H1 (cell line): ENCODE data around the gene MAP2K5.

ENCODE experiments used
- ATF3 ChIP-seq: IDR thresholded peaks from 2 replicates; pipeline ENCODE4 v1.6.1; 2011; ENCODE audit warnings: low read depth, mild to moderate bottlenecking, low read length; ENCODE audit not compliant: insufficient read depth
- CBX8 ChIP-seq: fragments of 300-800, 300-1000 bp; sonication (generic); IDR thresholded peaks from 2 replicates; pipeline ENCODE4 v1.7.1; 2016; ENCODE audit warnings: low read depth, low read length, borderline replicate concordance
- CTCF ChIP-seq, 3 experiments: IDR thresholded peaks; 1 replicate in 2 of 3; 2 replicates in 1 of 3; pipeline versions ENCODE4 v1.5.1 to v1.6.1; 2011; ENCODE audit warnings: low read length in 3 of 3, mild to moderate bottlenecking in 3 of 3, inconsistent platforms in 2 of 3, low read depth in 1 of 3, moderate library complexity in 1 of 3; ENCODE audit not compliant: insufficient read depth in 1 of 3; ENCODE audit errors: control extremely low read depth in 1 of 3
- EZH2 ChIP-seq: fragments of 200-600 bp; sonication (generic); IDR thresholded peaks from 2 replicates; pipeline ENCODE4 v1.7.1; 2012; ENCODE audit warnings: low read depth, mild to moderate bottlenecking, moderate library complexity, low read length, inconsistent platforms; ENCODE audit not compliant: severe bottlenecking
- HDAC6 ChIP-seq: IDR thresholded peaks from one replicate; pipeline ENCODE4 v1.7.1; 2012; ENCODE audit warnings: low read depth, mild to moderate bottlenecking, inconsistent platforms, low read length, moderate library complexity
- MAX ChIP-seq: IDR thresholded peaks from 2 replicates; pipeline ENCODE4 v1.6.1; 2012; ENCODE audit warnings: inconsistent platforms
- POLR2A ChIP-seq, 2 experiments: IDR thresholded peaks; 1 replicate in 1 of 2; 2 replicates in 1 of 2; pipeline ENCODE4 v1.6.1; 2011; ENCODE audit warnings: low read depth in 2 of 2, low read length in 2 of 2, mild to moderate bottlenecking in 2 of 2; ENCODE audit errors: control extremely low read depth in 1 of 2
- POLR2AphosphoS5 ChIP-seq: IDR thresholded peaks from 2 replicates; pipeline ENCODE4 v1.6.1; 2011; ENCODE audit warnings: low read depth, low read length
- RAD21 ChIP-seq, 2 experiments: IDR thresholded peaks in 1 of 2; conservative IDR thresholded peaks in 1 of 2; 2 replicates each; pipeline ENCODE4 v1.6.1; 2011; ENCODE audit warnings: low read depth in 2 of 2, low read length in 2 of 2, improper control_type of control experiment in 1 of 2, inconsistent platforms in 1 of 2, mild to moderate bottlenecking in 1 of 2, moderate library complexity in 1 of 2
- SIN3A ChIP-seq, 2 experiments: IDR thresholded peaks in 1 of 2; conservative IDR thresholded peaks in 1 of 2; 2 replicates each; pipeline ENCODE4 v1.6.1; 2011 to 2012; ENCODE audit warnings: low read length in 2 of 2, improper control_type of control experiment in 1 of 2, low read depth in 1 of 2, mild to moderate bottlenecking in 1 of 2
- SP4 ChIP-seq: IDR thresholded peaks from 2 replicates; pipeline ENCODE4 v1.6.1; 2012; ENCODE audit warnings: low read length, inconsistent platforms

GRCh38 chr15:67549736-67550135 lies 7.2 kb downstream of the MAP2K5 start:
- TF ChIP-seq ATF3 (no peak), CTCF (IDR thresholded peaks at IDR 0.05; ENCODE audit: control extremely low read depth in 1 of 3, insufficient read depth in 1 of 3, low read depth in 1 of 3, low read length in 3 of 3) (no peak), EZH2 (no peak), RAD21 (IDR thresholded peaks at IDR 0.05 in 1 of 2, conservative IDR thresholded peaks at IDR 0.05 in 1 of 2; ENCODE audit: low read depth in 2 of 2, low read length in 2 of 2) (no peak), POLR2A (IDR thresholded peaks at IDR 0.05; ENCODE audit: control extremely low read depth in 1 of 2, low read depth in 2 of 2, low read length in 2 of 2) (no peak), SIN3A (conservative IDR thresholded peaks at IDR 0.05 in 1 of 2, IDR thresholded peaks at IDR 0.05 in 1 of 2; ENCODE audit: low read depth in 1 of 2, low read length in 2 of 2) (no peak), POLR2AphosphoS5 (no peak), HDAC6 (no peak), CBX8 (no peak), SP4 (no peak), MAX (no peak)
